Thyroid gland (tissue), 4 donors: Measurements from ENCODE around the gene RASGRP1. TPM values are rescaled to one million over a fixed set of nuclear protein-coding genes. Genes with fewer than 3 reads are reported as not detected.

Experiments used
- DNase-seq, 2 donors: peaks; one replicate each; pipeline ENCODE4 v3.0.0-alpha.2; 2019
- H3K27ac ChIP-seq, 3 donors: fragments of 200-600 bp; sonication (generic); 1 replicate in 2 of 3; 2 replicates in 1 of 3; pipeline ENCODE4 v1.5.1; 2016 to 2019; ENCODE audit warnings: mild to moderate bottlenecking in 1 of 3, moderate library complexity in 1 of 3
- H3K27me3 ChIP-seq: fragments of 200-600 bp; sonication (generic); one replicate; pipeline ENCODE4 v1.5.1; 2019
- H3K36me3 ChIP-seq, 2 donors: fragments of 200-600 bp; sonication (generic); one replicate each; pipeline ENCODE4 v1.5.1; 2016 to 2019
- H3K4me1 ChIP-seq, 2 donors: fragments of 200-600 bp; sonication (generic); one replicate each; pipeline ENCODE4 v1.5.1; 2017 to 2019
- H3K4me3 ChIP-seq, 3 donors: fragments of 200-600 bp; sonication (generic); replicated peaks in 1 of 3; 1 replicate in 2 of 3; 2 replicates in 1 of 3; pipeline ENCODE4 v1.5.1; 2016; ENCODE audit warnings: mild to moderate bottlenecking in 1 of 3
- H3K9me3 ChIP-seq: fragments of 200-600 bp; sonication (generic); one replicate; pipeline ENCODE4 v1.5.1; 2017
- CTCF ChIP-seq, 6 experiments: fragments of 200-600 bp in 3 of 6; fragments of 450-650 bp in 3 of 6; sonication (generic) in 3 of 6; IDR thresholded peaks; one replicate each; pipeline ENCODE4 v1.5.1; 2016 to 2019; ENCODE audit warnings: antibody characterized with exemption in 6 of 6, mild to moderate bottlenecking in 2 of 6, inconsistent platforms in 1 of 6, moderate library complexity in 1 of 6
- POLR2A ChIP-seq, 2 donors: fragments of 450-650 bp; IDR thresholded peaks; one replicate each; pipeline ENCODE4 v1.6.1; 2017; ENCODE audit warnings: antibody characterized with exemption in 2 of 2, mild to moderate bottlenecking in 2 of 2, moderate library complexity in 1 of 2
- WGBS, 2 donors: methylation state at CpG; one replicate each; pipeline ENCODE4 v1.1.5; 2017; 5-methylcytosine and 5-hydroxymethylcytosine counted together
- intact Hi-C: fragments of 100-400 bp; cut with DNase I; formaldehyde crosslinking; loops from one replicate; pipeline ENCODE4 v1.15.1; 2023
- total RNA-seq, 4 donors: library from RNA; depleted of rRNA; stranded (reverse); fragments of >200 nt; gene quantifications; one replicate each; pipeline ENCODE4 v1.2.3, GENCODE V29; 2016

The RASGRP1 gene
- total RNA-seq, 4 donors from 2014 or later: 0.24 to 1.9 (median 0.89) TPM

- intact Hi-C loops: no loop called here
- no peak overlapping the region for H3K27ac ChIP-seq
- no peak overlapping the region for H3K4me3 ChIP-seq
- no peaks in the 10 kb centered on the region for H3K9me3 ChIP-seq
- TF ChIP-seq POLR2A (IDR thresholded peaks at IDR 0.05): no peak
- no peak for TF ChIP-seq CTCF (IDR thresholded peaks at IDR 0.05)
- H3K36me3 ChIP-seq: no peaks in the 10 kb centered on the region
- H3K4me1 ChIP-seq: no peaks in the 10 kb centered on the region
- DNase-seq: no peak
- WGBS, 2 donors: 91 to 92% methylated on average over 3 of the region's 3 CpGs
- H3K27me3 ChIP-seq: no peaks in the 10 kb centered on the region
Measured at GRCh38 chr15:38520035-38520434, 44.6 kb downstream of the RASGRP1 start.

- WGBS, 2 donors: 88 to 91% methylated on average over 4 of the region's 4 CpGs
- intact Hi-C loops: no loop called here
- TF ChIP-seq CTCF (IDR thresholded peaks at IDR 0.05) (no peak), POLR2A (IDR thresholded peaks at IDR 0.05) (no peak)
- no peak for DNase-seq
- H3K4me3 ChIP-seq: no peak overlapping the region
- H3K4me1 ChIP-seq: no peaks in the 10 kb centered on the region
- H3K36me3 ChIP-seq: no peaks in the 10 kb centered on the region
- no peaks in the 10 kb centered on the region for H3K27me3 ChIP-seq
- no peak overlapping the region for H3K27ac ChIP-seq
- no peaks in the 10 kb centered on the region for H3K9me3 ChIP-seq
Measured at GRCh38 chr15:38518084-38518483, 46.5 kb downstream of the RASGRP1 start.

- H3K4me1 ChIP-seq: no peaks in the 10 kb centered on the region
- 67 to 86% methylated on average over 2 of the region's 2 CpGs for WGBS, 2 donors
- no peaks in the 10 kb centered on the region for H3K36me3 ChIP-seq
- no peaks in the 10 kb centered on the region for H3K27me3 ChIP-seq
- no peaks in the 10 kb centered on the region for H3K9me3 ChIP-seq
- no peak for DNase-seq
- TF ChIP-seq POLR2A (IDR thresholded peaks at IDR 0.05) (no peak), CTCF (IDR thresholded peaks at IDR 0.05) (no peak)
- H3K4me3 ChIP-seq: no peak overlapping the region
- H3K27ac ChIP-seq: no peak overlapping the region
- intact Hi-C loops: no loop called here
Measured at GRCh38 chr15:38517312-38517975, 47.2 kb downstream of the RASGRP1 start.

GRCh38 chr15:38516626-38517025 lies 48.0 kb downstream of the RASGRP1 start:
- intact Hi-C loops: no loop called here
- no peak for DNase-seq
- Histone ChIP-seq H3K9me3 (no peaks in the 10 kb centered on the region), H3K4me3 (no peak overlapping the region), H3K27me3 (no peaks in the 10 kb centered on the region), H3K27ac (no peak overlapping the region), H3K4me1 (no peaks in the 10 kb centered on the region), H3K36me3 (no peaks in the 10 kb centered on the region)
- TF ChIP-seq POLR2A (IDR thresholded peaks at IDR 0.05) (no peak), CTCF (IDR thresholded peaks at IDR 0.05) (no peak)
- WGBS, 2 donors: 79 to 90% methylated on average over 5 of the region's 5 CpGs

- Histone ChIP-seq H3K27me3 (no peaks in the 10 kb centered on the region), H3K9me3 (no peaks in the 10 kb centered on the region), H3K4me1 (no peaks in the 10 kb centered on the region), H3K4me3 (no peak overlapping the region), H3K36me3 (no peaks in the 10 kb centered on the region), H3K27ac (no peak overlapping the region)
- WGBS, 2 donors: 54 to 63% methylated on average over 2 of the region's 2 CpGs
- intact Hi-C loops: no loop called here
- TF ChIP-seq CTCF (IDR thresholded peaks at IDR 0.05) (no peak), POLR2A (IDR thresholded peaks at IDR 0.05) (no peak)
- no peak for DNase-seq
Measured at GRCh38 chr15:38514601-38515000, 50.0 kb downstream of the RASGRP1 start.
